HG02678 (cell line): ENCODE results near the gene PANX2.

ENCODE experiments used
- ATAC-seq: cut with Tn5 transposase; IDR thresholded peaks from one replicate; pipeline ENCODE4 v1.9.1; 2021; ENCODE audit warnings: mild to moderate bottlenecking, moderate library complexity; ENCODE audit not compliant: unreplicated experiment

Gene PANX2

GRCh38 chr22:50169774-50170341 is 673 bp upstream of the PANX2 start:
- ATAC-seq: no peak

GRCh38 chr22:50171319-50171964 is 911 bp downstream of the PANX2 start:
- no peak for ATAC-seq

GRCh38 chr22:50171965-50172421 is 1.5 kb downstream of the PANX2 start:
- no peak for ATAC-seq

- peak; percentile 48 for ATAC-seq
Observed at GRCh38 chr22:50173311-50173982, 2.9 kb downstream of the PANX2 start.

- ATAC-seq: no peak
Observed at GRCh38 chr22:50173983-50174355, 3.4 kb downstream of the PANX2 start.

GRCh38 chr22:50174382-50175190 is 4.1 kb downstream of the PANX2 start:
- no peak for ATAC-seq

GRCh38 chr22:50175191-50175461 is 4.6 kb downstream of the PANX2 start:
- ATAC-seq: no peak

- no peak for ATAC-seq
Observed at GRCh38 chr22:50175921-50176849, 5.7 kb downstream of the PANX2 start.

- no peak for ATAC-seq
Observed at GRCh38 chr22:50176850-50177536, 6.5 kb downstream of the PANX2 start.

- no peak for ATAC-seq
Observed at GRCh38 chr22:50177537-50178470, 7.3 kb downstream of the PANX2 start.

GRCh38 chr22:50178471-50178864 is 7.9 kb downstream of the PANX2 start:
- no peak for ATAC-seq

- no peak for ATAC-seq
Observed at GRCh38 chr22:50178871-50179869, 8.6 kb downstream of the PANX2 start.

- ATAC-seq: no peak
Observed at GRCh38 chr22:50179937-50180726, 9.6 kb downstream of the PANX2 start.

- ATAC-seq: no peak
Observed at GRCh38 chr22:50180727-50181521, 10.4 kb downstream of the PANX2 start.

- no peak for ATAC-seq
Observed at GRCh38 chr22:50182176-50183081, 11.9 kb downstream of the PANX2 start.
